GM20431 (cell line): ENCODE data around the gene VWA3B.
"Not testable (repeated sequence)": the region's sequence is repeated elsewhere in the genome, so short reads cannot be mapped to it uniquely, and the experiment has no call there.

ENCODE experiments used
- in situ Hi-C: fragments of 300-500 bp; cut with MseI, MboI; formaldehyde crosslinking; loops from one replicate; pipeline ENCODE4 v1.15.0; 2020; ENCODE audit warnings: low sequenced_read_pairs; ENCODE audit not compliant: unreplicated experiment

Gene VWA3B

GRCh38 chr2:98087447-98088020 is 567 bp downstream of the VWA3B start:
- in situ Hi-C loops: no loop called here

- in situ Hi-C loops: no loop called here
Measured at GRCh38 chr2:98088261-98088660, 1.3 kb downstream of the VWA3B start.

GRCh38 chr2:98089941-98090340 is 3.0 kb downstream of the VWA3B start:
- in situ Hi-C loops: no loop called here

GRCh38 chr2:98090951-98091350 is 4.0 kb downstream of the VWA3B start:
- in situ Hi-C loops: no loop called here

- in situ Hi-C loops: no loop called here
Measured at GRCh38 chr2:98091738-98092137, 4.8 kb downstream of the VWA3B start.

GRCh38 chr2:98093146-98093545 is 6.2 kb downstream of the VWA3B start:
- in situ Hi-C loops: no loop called here

- in situ Hi-C loops: no loop called here
Measured at GRCh38 chr2:98093611-98094010, 6.6 kb downstream of the VWA3B start.

GRCh38 chr2:98099939-98100743 is 13.2 kb downstream of the VWA3B start:
- in situ Hi-C loops: no loop called here

GRCh38 chr2:98102315-98102714 is 15.3 kb downstream of the VWA3B start:
- in situ Hi-C loops: not testable (repeated sequence)

- in situ Hi-C loops: no loop called here
Measured at GRCh38 chr2:98102878-98103277, 15.9 kb downstream of the VWA3B start.

- in situ Hi-C loops: no loop called here
Measured at GRCh38 chr2:98108110-98108509, 21.1 kb downstream of the VWA3B start.

GRCh38 chr2:98110741-98111140 is 23.8 kb downstream of the VWA3B start:
- in situ Hi-C loops: no loop called here

GRCh38 chr2:98114643-98115330 is 27.8 kb downstream of the VWA3B start:
- in situ Hi-C loops: no loop called here

- in situ Hi-C loops: no loop called here
Measured at GRCh38 chr2:98118161-98118560, 31.2 kb downstream of the VWA3B start.

GRCh38 chr2:98118852-98119251 is 31.9 kb downstream of the VWA3B start:
- in situ Hi-C loops: no loop called here

GRCh38 chr2:98121149-98121548 is 34.2 kb downstream of the VWA3B start:
- in situ Hi-C loops: no loop called here

- in situ Hi-C loops: no loop called here
Measured at GRCh38 chr2:98122524-98122923, 35.6 kb downstream of the VWA3B start.

- in situ Hi-C loops: no loop called here
Measured at GRCh38 chr2:98123286-98123685, 36.3 kb downstream of the VWA3B start.

GRCh38 chr2:98126061-98126460 is 39.1 kb downstream of the VWA3B start:
- in situ Hi-C loops: no loop called here

- in situ Hi-C loops: no loop called here
Measured at GRCh38 chr2:98127229-98127989, 40.4 kb downstream of the VWA3B start.
